ENCODE measurements around the gene LTC4S. TPM values are rescaled to one million over a fixed set of nuclear protein-coding genes. Genes with fewer than 3 reads are reported as not detected.
A peak's percentile ranks its signal among the peaks of the same experiment; 100 is the strongest.

Gene LTC4S
- total and polyA plus RNA-seq, 2 experiments from 2014 or later: 5.8 to 10.1 TPM

DNA sequence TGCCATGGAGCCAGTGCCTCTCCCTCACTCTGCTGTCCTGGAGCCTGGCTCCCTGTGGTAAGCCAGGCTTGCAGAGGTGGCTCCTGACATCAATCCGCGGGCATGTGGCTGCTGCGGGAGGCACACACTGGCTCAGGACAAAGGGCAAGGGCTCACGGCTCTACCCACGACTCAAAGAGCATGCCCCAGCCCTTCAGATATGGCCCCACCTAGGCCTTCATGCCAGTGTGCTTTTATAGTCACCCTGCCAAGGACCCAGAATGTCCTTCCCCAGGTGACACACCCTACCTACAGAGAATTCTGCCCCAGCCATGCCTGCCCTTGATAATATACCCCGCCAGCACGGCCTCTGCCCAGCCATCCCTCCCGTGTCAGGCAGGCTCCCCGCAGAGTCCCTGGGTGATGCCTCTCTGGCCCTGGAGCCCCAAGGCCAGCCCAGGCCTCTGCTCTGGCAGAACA is 11.3 kb downstream of the LTC4S start:
- Histone ChIP-seq H3K27me3 (ENCODE audit: insufficient read depth) (no peaks in the 10 kb centered on the region), H3K79me2 (replicated peaks; ENCODE audit: insufficient read depth) (peaks cover 22% of the 10 kb centered on the region), H3K4me2 (peak overlapping the region; percentile 92), H2AFZ (no peak overlapping the region), H4K20me1 (replicated peaks; ENCODE audit: insufficient read depth) (peaks cover 17% of the 10 kb centered on the region), H3K4me1 (ENCODE audit: insufficient read depth) (peaks cover 8% of the 10 kb centered on the region), H3K9me2 (ENCODE audit: insufficient read depth) (no peaks in the 10 kb centered on the region), H3K27ac (ENCODE audit: low read depth) (no peak overlapping the region), H3F3A (replicated peaks; ENCODE audit: low read depth) (peaks cover 6% of the 10 kb centered on the region), H3K4me3 (peak overlapping the region; percentile 77), H3K36me3 (ENCODE audit: insufficient read depth) (no peaks in the 10 kb centered on the region)
- Mint-ChIP-seq H3K27ac (no peak overlapping the region), H3K9me3 (no peaks in the 10 kb centered on the region), H3K4me1 (peaks cover 30% of the 10 kb centered on the region), H3K27me3 (ENCODE audit: insufficient read depth, low read depth, poor library complexity) (peaks cover 30% of the 10 kb centered on the region), H3K4me3 (peak overlapping the region; percentile 80), H3K36me3 (ENCODE audit: low read depth) (peaks cover 8% of the 10 kb centered on the region; the same call in 1 of the 3 replicates)
- no peak for ATAC-seq
- no peak for DNase-seq (ENCODE audit: low spot score)
- TF ChIP-seq ZNF331 (CRISPR knock-in tag; IDR thresholded peaks at IDR 0.05; ENCODE audit: low read depth) (no peak), CTCF (conservative IDR thresholded peaks at IDR 0.05; ENCODE audit: low read depth in 2 of 2) (no peak), ZNF462 (CRISPR knock-in tag; IDR thresholded peaks at IDR 0.05) (no peak), ZNF114 (CRISPR knock-in tag; IDR thresholded peaks at IDR 0.05) (no peak), POLR2AphosphoS5 (IDR thresholded peaks at IDR 0.05; ENCODE audit: low read depth) (no peak), REST (IDR thresholded peaks at IDR 0.05; ENCODE audit: unreplicated experiment) (no peak), EZH2 (IDR thresholded peaks at IDR 0.05; ENCODE audit: low read depth, unreplicated experiment) (no peak), STAT1 (IDR thresholded peaks at IDR 0.05; ENCODE audit: unreplicated experiment) (no peak)
- TF ChIP-seq, protein P1, sequence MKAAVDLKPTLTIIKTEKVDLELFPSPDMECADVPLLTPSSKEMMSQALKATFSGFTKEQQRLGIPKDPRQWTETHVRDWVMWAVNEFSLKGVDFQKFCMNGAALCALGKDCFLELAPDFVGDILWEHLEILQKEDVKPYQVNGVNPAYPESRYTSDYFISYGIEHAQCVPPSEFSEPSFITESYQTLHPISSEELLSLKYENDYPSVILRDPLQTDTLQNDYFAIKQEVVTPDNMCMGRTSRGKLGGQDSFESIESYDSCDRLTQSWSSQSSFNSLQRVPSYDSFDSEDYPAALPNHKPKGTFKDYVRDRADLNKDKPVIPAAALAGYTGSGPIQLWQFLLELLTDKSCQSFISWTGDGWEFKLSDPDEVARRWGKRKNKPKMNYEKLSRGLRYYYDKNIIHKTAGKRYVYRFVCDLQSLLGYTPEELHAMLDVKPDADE (IDR thresholded peaks at IDR 0.05): no peak
